Measurements from ENCODE around the gene AP2M1.
A peak's percentile ranks its signal among the peaks of the same experiment; 100 is the strongest.

Gene AP2M1

GRCh38 chr3:184228376-184229137 is 53.9 kb downstream of the AP2M1 start:
- no peak for DNase-seq (ENCODE audit: low spot score)

GRCh38 chr3:184229394-184230080 is 54.9 kb downstream of the AP2M1 start, which contains the start of gene VWA5B2:
TSS of gene VWA5B2 (plus strand) at chr3:184229585. CDS start at chr3:184230529, 944 bp downstream.
- DNase-seq (ENCODE audit: low spot score) = peak; percentile 96

- peak; percentile 63 for DNase-seq (ENCODE audit: low spot score)
Observed at GRCh38 chr3:184230081-184230602, 55.5 kb downstream of the AP2M1 start.

- DNase-seq (ENCODE audit: low spot score) = no peak
Observed at GRCh38 chr3:184230603-184231528, 56.2 kb downstream of the AP2M1 start.

GRCh38 chr3:184231671-184232070 is 57.0 kb downstream of the AP2M1 start:
- no peak for DNase-seq (ENCODE audit: low spot score)

GRCh38 chr3:184233127-184233843 is 58.6 kb downstream of the AP2M1 start:
- no peak for DNase-seq (ENCODE audit: low spot score)
